DMS153 treated with DMSO at 0.1 percent for 48 hours (cell line): ENCODE data around the gene SPATC1L.

Experiments
- DNase-seq: peaks from one replicate; lab custom pipeline; 2025; ENCODE audit not compliant: unreplicated experiment; lab: John Stamatoyannopoulos, UW

Gene SPATC1L

GRCh38 chr21:46165098-46165497 lies 19.2 kb downstream of the SPATC1L start:
- DNase-seq, result no peak

GRCh38 chr21:46163380-46163779 lies 20.9 kb downstream of the SPATC1L start:
- DNase-seq, result no peak

- DNase-seq, result no peak
Measured at GRCh38 chr21:46161633-46162592, 22.3 kb downstream of the SPATC1L start.

GRCh38 chr21:46160907-46161632 lies 23.2 kb downstream of the SPATC1L start:
- no peak for DNase-seq

GRCh38 chr21:46160657-46160906 lies 23.7 kb downstream of the SPATC1L start:
- DNase-seq, result no peak

GRCh38 chr21:46159841-46160656 lies 24.2 kb downstream of the SPATC1L start:
- DNase-seq, result no peak

- DNase-seq, result no peak
Measured at GRCh38 chr21:46159390-46159789, 24.9 kb downstream of the SPATC1L start.

- DNase-seq, result no peak
Measured at GRCh38 chr21:46158666-46159300, 25.5 kb downstream of the SPATC1L start.

GRCh38 chr21:46157987-46158451 lies 26.2 kb downstream of the SPATC1L start:
- DNase-seq, result no peak

GRCh38 chr21:46157396-46157986 lies 26.8 kb downstream of the SPATC1L start:
- DNase-seq, result no peak

- DNase-seq, result no peak
Measured at GRCh38 chr21:46156678-46157077, 27.6 kb downstream of the SPATC1L start.

GRCh38 chr21:46156378-46156645 lies 27.9 kb downstream of the SPATC1L start:
- no peak for DNase-seq

- no peak for DNase-seq
Measured at GRCh38 chr21:46155514-46156377, 28.5 kb downstream of the SPATC1L start, which contains the start of gene FTCD. Gene FTCD, minus strand, starts transcription at chr21:46155579. Its CDS starts 56 bp downstream, at chr21:46155523.

- no peak for DNase-seq
Measured at GRCh38 chr21:46154955-46155513, 29.2 kb downstream of the SPATC1L start.

GRCh38 chr21:46154155-46154954 lies 29.9 kb downstream of the SPATC1L start:
- no peak for DNase-seq

GRCh38 chr21:46153247-46154154 lies 30.8 kb downstream of the SPATC1L start:
- peak; percentile 8 for DNase-seq

- no peak for DNase-seq
Measured at GRCh38 chr21:46152927-46153246, 31.4 kb downstream of the SPATC1L start.
